Occipital lobe (tissue), 2 donors: Measurements from ENCODE around the gene PARP4. TPM values are rescaled to one million over a fixed set of nuclear protein-coding genes. Genes with fewer than 3 reads are reported as not detected.
"Not testable (repeated sequence)": the region's sequence is repeated elsewhere in the genome, so short reads cannot be mapped to it uniquely, and the experiment has no call there.

ENCODE experiments used
- DNase-seq: peaks from one replicate; lab custom pipeline; 2025; lab: John Stamatoyannopoulos, UW
- total RNA-seq: library from RNA; depleted of rRNA; stranded (reverse); fragments of >200 nt; gene quantifications from one replicate; pipeline ENCODE4 v1.2.3, GENCODE V29; 2014

PARP4 gene
- total RNA-seq, 1 donor from 2014 or later, result 6.4 TPM

GRCh38 chr13:24506283-24506682 lies 6.3 kb downstream of the PARP4 start:
- DNase-seq, result not testable (repeated sequence)

GRCh38 chr13:24505756-24506155 lies 6.8 kb downstream of the PARP4 start:
- DNase-seq, result no peak

- no peak for DNase-seq
Observed at GRCh38 chr13:24505256-24505655, 7.3 kb downstream of the PARP4 start.

GRCh38 chr13:24503379-24503696 lies 9.2 kb downstream of the PARP4 start:
- DNase-seq, result no peak

GRCh38 chr13:24502533-24503378 lies 9.8 kb downstream of the PARP4 start:
- no peak for DNase-seq

- DNase-seq, result no peak
Observed at GRCh38 chr13:24500977-24501376, 11.6 kb downstream of the PARP4 start.

GRCh38 chr13:24497742-24498141 lies 14.8 kb downstream of the PARP4 start:
- DNase-seq, result no peak

- DNase-seq, result not testable (repeated sequence)
Observed at GRCh38 chr13:24496295-24496694, 16.3 kb downstream of the PARP4 start.

GRCh38 chr13:24495151-24495729 lies 17.3 kb downstream of the PARP4 start:
- no peak for DNase-seq

- no peak for DNase-seq
Observed at GRCh38 chr13:24493356-24493755, 19.2 kb downstream of the PARP4 start.

GRCh38 chr13:24491845-24492244 lies 20.7 kb downstream of the PARP4 start:
- no peak for DNase-seq

- no peak for DNase-seq
Observed at GRCh38 chr13:24489721-24490120, 22.9 kb downstream of the PARP4 start.

GRCh38 chr13:24488092-24488491 lies 24.5 kb downstream of the PARP4 start:
- DNase-seq, result not testable (repeated sequence)

GRCh38 chr13:24486017-24486657 lies 26.4 kb downstream of the PARP4 start:
- not testable (repeated sequence) for DNase-seq

GRCh38 chr13:24473686-24474085 lies 38.9 kb downstream of the PARP4 start:
- DNase-seq, result no peak

GRCh38 chr13:24472129-24472528 lies 40.4 kb downstream of the PARP4 start:
- DNase-seq, result not testable (repeated sequence)

GRCh38 chr13:24463078-24463477 lies 49.5 kb downstream of the PARP4 start:
- DNase-seq, result no peak

- DNase-seq, result no peak
Observed at GRCh38 chr13:24460256-24460655, 52.3 kb downstream of the PARP4 start.

- DNase-seq, result no peak
Observed at GRCh38 chr13:24459726-24460125, 52.9 kb downstream of the PARP4 start.

- DNase-seq, result no peak
Observed at GRCh38 chr13:24459234-24459633, 53.3 kb downstream of the PARP4 start.

- DNase-seq, result no peak
Observed at GRCh38 chr13:24458736-24459135, 53.8 kb downstream of the PARP4 start.

- DNase-seq, result no peak
Observed at GRCh38 chr13:24456396-24456795, 56.2 kb downstream of the PARP4 start.

GRCh38 chr13:24454056-24454455 lies 58.5 kb downstream of the PARP4 start:
- no peak for DNase-seq
